ENCODE results near the gene TPRA1. TPM values are rescaled to one million over a fixed set of nuclear protein-coding genes. Genes with fewer than 3 reads are reported as not detected.

Gene TPRA1
- total RNA-seq, 1 experiment from 2014 or later = 35.1 TPM

DNA sequence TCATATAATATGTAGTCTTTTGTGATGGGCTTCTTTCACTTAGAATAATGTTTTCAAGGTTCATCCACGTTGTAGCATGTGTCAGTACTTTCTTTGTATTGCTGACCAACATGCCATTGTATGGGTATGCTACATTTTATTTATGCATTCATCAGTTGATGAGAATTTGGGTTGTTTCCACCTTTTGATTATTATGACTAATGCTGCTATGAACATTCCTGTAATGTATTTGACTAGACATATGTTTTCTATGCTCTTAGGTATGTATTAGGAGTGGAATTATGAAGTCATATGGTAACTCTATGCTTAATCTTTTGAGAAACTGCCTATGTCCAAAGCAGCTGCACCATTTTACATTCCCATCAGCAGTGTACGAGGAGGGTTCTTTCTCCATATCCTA, 35.3 kb upstream of the TPRA1 start:
- BruUV-seq (replicated peaks) = no TSS peak

GRCh38 chr3:127624063-127624462, 33.5 kb upstream of the TPRA1 start:
- Histone ChIP-seq H3K9ac (ENCODE audit: low read length) (no peak overlapping the region), H3K4me3 (replicated peaks in 1 of 2; ENCODE audit: low read depth in 1 of 2, low read length in 2 of 2) (no peak overlapping the region), H3K4me1 (ENCODE audit: control insufficient read depth in 1 of 2, insufficient read depth in 2 of 2, low read length in 2 of 2) (no peaks in the 10 kb centered on the region), H3K27me3 (ENCODE audit: insufficient read depth, low read length) (peaks cover 21% of the 10 kb centered on the region), H4K20me1 (ENCODE audit: insufficient read depth) (no peaks in the 10 kb centered on the region), H3K79me2 (ENCODE audit: insufficient read depth, low read length) (no peaks in the 10 kb centered on the region), H2AFZ (ENCODE audit: low read depth, low read length, poor library complexity, severe bottlenecking) (no peak overlapping the region), H3K27ac (ENCODE audit: low read depth, low read length) (no peak overlapping the region), H3K4me2 (ENCODE audit: low read length) (no peak overlapping the region), H3K36me3 (ENCODE audit: control insufficient read depth in 1 of 2, insufficient read depth in 2 of 2, low read length in 2 of 2) (peaks cover 9 to 24% of the 10 kb centered on the region in 2 experiments; a peak in 3 of 4 replicates), H3K9me2 (ENCODE audit: insufficient read depth) (no peaks in the 10 kb centered on the region), H3K9me3 (ENCODE audit: control insufficient read depth in 1 of 2, insufficient read depth in 1 of 2, low read depth in 1 of 2, low read length in 2 of 2) (no peaks in the 10 kb centered on the region)
- ChIA-PET CTCF (no interaction called here), RAD21 (ENCODE audit: low non-redundant PET in 1 of 2, low total read pairs in 2 of 2, uncharacterized antibody in 2 of 2, unreplicated experiment in 2 of 2) (no interaction called here), POLR2A (no interaction called here)
- ATAC-seq = no peak
- no peak for DNase-seq (ENCODE audit: low read depth, low spot score)
- BruUV-seq (replicated peaks) = no TSS peak
- intact Hi-C loops (cut with micrococcal nuclease) = no loop called here
- TF ChIP-seq CBX3 (IDR thresholded peaks at IDR 0.05; ENCODE audit: low read depth) (no peak), SP1 (IDR thresholded peaks at IDR 0.05; ENCODE audit: low read depth) (no peak), YY1 (IDR thresholded peaks at IDR 0.05; ENCODE audit: extremely low read depth, insufficient replicate concordance, low read depth, low read length) (no peak), EZH2phosphoT487 (IDR thresholded peaks at IDR 0.05; ENCODE audit: borderline replicate concordance) (no peak), POLR2AphosphoS5 (IDR thresholded peaks at IDR 0.05; ENCODE audit: low read depth, low read length) (no peak), TCF7L2 (IDR thresholded peaks at IDR 0.05; ENCODE audit: borderline replicate concordance, extremely low read depth, insufficient read depth, insufficient read length) (no peak), JUND (IDR thresholded peaks at IDR 0.05) (no peak), FOSL1 (IDR thresholded peaks at IDR 0.05; ENCODE audit: low read depth) (no peak), CEBPB (IDR thresholded peaks at IDR 0.05; ENCODE audit: low read depth) (no peak), ZFX (IDR thresholded peaks at IDR 0.05) (no peak), SIN3A (IDR thresholded peaks at IDR 0.05; ENCODE audit: low read depth) (no peak), EZH2 (IDR thresholded peaks at IDR 0.05) (no peak)

More for the DNA sequence above, 35.3 kb upstream of the TPRA1 start:
- no peak for DNase-seq (ENCODE audit: low read depth, low spot score)
- Histone ChIP-seq H4K20me1 (ENCODE audit: insufficient read depth) (no peaks in the 10 kb centered on the region), H3K27ac (ENCODE audit: low read depth, low read length) (no peak overlapping the region), H2AFZ (ENCODE audit: low read depth, low read length, poor library complexity, severe bottlenecking) (no peak overlapping the region), H3K9ac (ENCODE audit: low read length) (no peak overlapping the region), H3K4me2 (ENCODE audit: low read length) (no peak overlapping the region), H3K79me2 (ENCODE audit: insufficient read depth, low read length) (no peaks in the 10 kb centered on the region), H3K9me3 (ENCODE audit: control insufficient read depth in 1 of 2, insufficient read depth in 1 of 2, low read depth in 1 of 2, low read length in 2 of 2) (no peaks in the 10 kb centered on the region), H3K27me3 (ENCODE audit: insufficient read depth, low read length) (peaks cover 21% of the 10 kb centered on the region), H3K36me3 (ENCODE audit: control insufficient read depth in 1 of 2, insufficient read depth in 2 of 2, low read length in 2 of 2) (peaks cover 2 to 13% of the 10 kb centered on the region in 2 experiments; a peak in 3 of 4 replicates), H3K4me1 (ENCODE audit: control insufficient read depth in 1 of 2, insufficient read depth in 2 of 2, low read length in 2 of 2) (peaks cover 0 to 4% of the 10 kb centered on the region in 2 experiments; a peak in 1 of 4 replicates), H3K4me3 (replicated peaks in 1 of 2; ENCODE audit: low read depth in 1 of 2, low read length in 2 of 2) (no peak overlapping the region), H3K9me2 (ENCODE audit: insufficient read depth) (no peaks in the 10 kb centered on the region)
- TF ChIP-seq POLR2A (IDR thresholded peaks at IDR 0.05; ENCODE audit: borderline replicate concordance, extremely low read depth, insufficient read depth, insufficient read length) (no peak), SIN3A (IDR thresholded peaks at IDR 0.05; ENCODE audit: low read depth) (no peak), CEBPB (IDR thresholded peaks at IDR 0.05; ENCODE audit: low read depth) (no peak), SP1 (IDR thresholded peaks at IDR 0.05; ENCODE audit: low read depth) (no peak), YY1 (IDR thresholded peaks at IDR 0.05; ENCODE audit: extremely low read depth, insufficient replicate concordance, low read depth, low read length) (no peak), ZNF274 (IDR thresholded peaks at IDR 0.05; ENCODE audit: low read depth, low read length) (no peak)
- TF ChIP-seq, protein P1, sequence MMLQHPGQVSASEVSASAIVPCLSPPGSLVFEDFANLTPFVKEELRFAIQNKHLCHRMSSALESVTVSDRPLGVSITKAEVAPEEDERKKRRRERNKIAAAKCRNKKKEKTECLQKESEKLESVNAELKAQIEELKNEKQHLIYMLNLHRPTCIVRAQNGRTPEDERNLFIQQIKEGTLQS (IDR thresholded peaks at IDR 0.05) = no peak
- TF ChIP-seq, protein P2, sequence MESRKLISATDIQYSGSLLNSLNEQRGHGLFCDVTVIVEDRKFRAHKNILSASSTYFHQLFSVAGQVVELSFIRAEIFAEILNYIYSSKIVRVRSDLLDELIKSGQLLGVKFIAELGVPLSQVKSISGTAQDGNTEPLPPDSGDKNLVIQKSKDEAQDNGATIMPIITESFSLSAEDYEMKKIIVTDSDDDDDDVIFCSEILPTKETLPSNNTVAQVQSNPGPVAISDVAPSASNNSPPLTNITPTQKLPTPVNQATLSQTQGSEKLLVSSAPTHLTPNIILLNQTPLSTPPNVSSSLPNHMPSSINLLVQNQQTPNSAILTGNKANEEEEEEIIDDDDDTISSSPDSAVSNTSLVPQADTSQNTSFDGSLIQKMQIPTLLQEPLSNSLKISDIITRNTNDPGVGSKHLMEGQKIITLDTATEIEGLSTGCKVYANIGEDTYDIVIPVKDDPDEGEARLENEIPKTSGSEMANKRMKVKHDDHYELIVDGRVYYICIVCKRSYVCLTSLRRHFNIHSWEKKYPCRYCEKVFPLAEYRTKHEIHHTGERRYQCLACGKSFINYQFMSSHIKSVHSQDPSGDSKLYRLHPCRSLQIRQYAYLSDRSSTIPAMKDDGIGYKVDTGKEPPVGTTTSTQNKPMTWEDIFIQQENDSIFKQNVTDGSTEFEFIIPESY (IDR thresholded peaks at IDR 0.05; ENCODE audit: extremely low read depth, insufficient replicate concordance, low read length) = no peak
- ChIA-PET CTCF (no interaction called here), POLR2A (no interaction called here), RAD21 (ENCODE audit: low non-redundant PET in 1 of 2, low total read pairs in 2 of 2, uncharacterized antibody in 2 of 2, unreplicated experiment in 2 of 2) (no interaction called here)
- ATAC-seq = no peak
- intact Hi-C loops (cut with micrococcal nuclease) = no loop called here
